Measurements from ENCODE around the gene ZNF407.

The ZNF407 gene

DNA sequence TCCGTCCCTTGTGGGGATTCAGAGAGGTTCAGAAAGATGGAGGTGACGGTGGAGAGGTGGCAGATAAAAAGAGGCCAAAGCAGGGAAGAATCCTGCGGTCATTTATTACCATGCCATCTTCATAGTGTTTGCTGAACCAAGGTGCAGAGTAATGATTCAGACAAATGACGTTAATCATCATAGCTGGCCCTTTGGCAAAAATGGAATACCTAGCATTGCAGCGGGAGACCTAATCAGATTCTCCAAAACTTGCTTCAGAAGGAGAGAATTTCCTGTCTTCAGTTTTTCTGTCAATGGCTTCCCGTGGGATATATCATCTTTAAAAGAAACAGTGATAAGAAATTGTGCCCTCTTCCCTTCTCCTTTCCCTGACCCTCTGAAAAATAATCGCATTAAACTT lies 435.8 kb downstream of the ZNF407 start:
- DNase-seq (ENCODE audit: low read depth) = no peak
- TF ChIP-seq, protein P1, sequence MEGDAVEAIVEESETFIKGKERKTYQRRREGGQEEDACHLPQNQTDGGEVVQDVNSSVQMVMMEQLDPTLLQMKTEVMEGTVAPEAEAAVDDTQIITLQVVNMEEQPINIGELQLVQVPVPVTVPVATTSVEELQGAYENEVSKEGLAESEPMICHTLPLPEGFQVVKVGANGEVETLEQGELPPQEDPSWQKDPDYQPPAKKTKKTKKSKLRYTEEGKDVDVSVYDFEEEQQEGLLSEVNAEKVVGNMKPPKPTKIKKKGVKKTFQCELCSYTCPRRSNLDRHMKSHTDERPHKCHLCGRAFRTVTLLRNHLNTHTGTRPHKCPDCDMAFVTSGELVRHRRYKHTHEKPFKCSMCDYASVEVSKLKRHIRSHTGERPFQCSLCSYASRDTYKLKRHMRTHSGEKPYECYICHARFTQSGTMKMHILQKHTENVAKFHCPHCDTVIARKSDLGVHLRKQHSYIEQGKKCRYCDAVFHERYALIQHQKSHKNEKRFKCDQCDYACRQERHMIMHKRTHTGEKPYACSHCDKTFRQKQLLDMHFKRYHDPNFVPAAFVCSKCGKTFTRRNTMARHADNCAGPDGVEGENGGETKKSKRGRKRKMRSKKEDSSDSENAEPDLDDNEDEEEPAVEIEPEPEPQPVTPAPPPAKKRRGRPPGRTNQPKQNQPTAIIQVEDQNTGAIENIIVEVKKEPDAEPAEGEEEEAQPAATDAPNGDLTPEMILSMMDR (IDR thresholded peaks at IDR 0.05; ENCODE audit: low read depth, low read length, missing control alignments) = no peak
- no peak overlapping the region for H3K4me3 ChIP-seq (ENCODE audit: low read depth, low read length)

DNA sequence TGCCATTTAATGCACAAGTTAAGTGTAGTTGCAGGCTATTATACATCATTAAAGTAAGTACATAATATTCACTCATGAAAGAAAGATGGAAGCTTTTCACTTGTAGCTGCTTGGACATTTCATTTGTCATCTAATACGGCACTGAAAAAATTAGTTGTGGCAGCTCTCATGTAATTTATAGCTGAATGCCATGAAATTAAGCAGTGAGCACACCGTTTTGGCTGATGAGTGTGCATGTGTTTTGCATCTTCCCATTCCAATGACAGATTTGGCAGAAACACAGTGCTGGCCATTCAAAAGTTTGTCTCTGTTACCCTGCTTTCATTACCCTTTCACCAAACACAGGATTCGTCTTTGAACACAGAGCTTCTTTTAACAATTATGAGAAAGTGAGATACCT lies 437.3 kb downstream of the ZNF407 start:
- TF ChIP-seq, protein P1 (IDR thresholded peaks at IDR 0.05; ENCODE audit: low read depth, low read length, missing control alignments) = no peak
- DNase-seq (ENCODE audit: low read depth) = no peak
- no peak overlapping the region for H3K4me3 ChIP-seq (ENCODE audit: low read depth, low read length)

DNA sequence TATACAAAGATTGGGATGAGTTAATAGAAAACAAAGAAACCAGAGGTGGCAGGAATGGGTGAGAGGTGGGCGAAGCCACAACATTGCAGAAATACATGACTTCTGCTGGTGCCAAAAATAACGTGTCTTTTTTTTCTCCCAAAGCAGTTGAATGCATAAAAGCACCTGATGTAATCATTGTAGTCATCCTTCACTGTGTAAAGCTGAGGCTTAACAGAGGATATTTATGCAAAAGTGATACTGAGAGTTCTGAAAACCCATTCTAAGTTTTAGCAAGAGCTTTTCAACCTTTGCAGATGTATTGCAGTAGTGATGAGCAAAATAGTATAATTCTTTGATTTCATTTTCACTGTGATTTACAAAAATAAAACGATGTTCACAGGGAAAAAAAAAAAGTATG lies 438.3 kb downstream of the ZNF407 start:
- no peak overlapping the region for H3K4me3 ChIP-seq (ENCODE audit: low read depth, low read length)
- no peak for DNase-seq (ENCODE audit: low read depth)
- TF ChIP-seq, protein P1 (IDR thresholded peaks at IDR 0.05; ENCODE audit: low read depth, low read length, missing control alignments) = no peak

GRCh38 chr18:75036917-75037688 lies 439.4 kb downstream of the ZNF407 start:
- TF ChIP-seq, protein P1 (IDR thresholded peaks at IDR 0.05; ENCODE audit: low read depth, low read length, missing control alignments) = no peak

DNA sequence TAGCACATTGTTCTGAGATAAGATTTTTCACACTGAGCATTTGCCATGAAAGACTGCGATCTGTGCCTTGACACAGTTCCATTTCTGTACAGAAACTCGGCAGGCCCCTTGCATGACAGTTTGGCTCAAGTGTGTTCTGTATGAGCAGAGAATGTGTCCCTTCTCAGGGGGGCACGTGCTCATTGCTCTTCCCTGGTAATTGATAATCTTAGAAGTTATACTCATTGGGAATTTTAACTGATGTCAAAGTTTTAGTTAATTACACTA lies 440.0 kb downstream of the ZNF407 start:
- TF ChIP-seq, protein P1 (IDR thresholded peaks at IDR 0.05; ENCODE audit: low read depth, low read length, missing control alignments) = no peak
- H3K4me3 ChIP-seq (ENCODE audit: low read depth, low read length) = no peak overlapping the region
- no peak for DNase-seq (ENCODE audit: low read depth)

More at GRCh38 chr18:75036917-75037688, 439.4 kb downstream of the ZNF407 start:
- no peak overlapping the region for H3K4me3 ChIP-seq (ENCODE audit: low read depth, low read length)
- no peak for DNase-seq (ENCODE audit: low read depth)

- no peak for DNase-seq (ENCODE audit: low read depth)
- TF ChIP-seq, protein P1 (IDR thresholded peaks at IDR 0.05; ENCODE audit: low read depth, low read length, missing control alignments) = peak; percentile 10
These were observed 443.9 kb downstream of the ZNF407 start for GRCh38 chr18:75041586-75041985.

GRCh38 chr18:75043478-75043877 lies 445.8 kb downstream of the ZNF407 start:
- no peak for DNase-seq (ENCODE audit: low read depth)

More at GRCh38 chr18:75041586-75041985, 443.9 kb downstream of the ZNF407 start:
- H3K4me3 ChIP-seq (ENCODE audit: low read depth, low read length) = no peak overlapping the region

More at GRCh38 chr18:75043478-75043877, 445.8 kb downstream of the ZNF407 start:
- no peak overlapping the region for H3K4me3 ChIP-seq (ENCODE audit: low read depth, low read length)
- TF ChIP-seq, protein P1 (IDR thresholded peaks at IDR 0.05; ENCODE audit: low read depth, low read length, missing control alignments) = no peak
